CD4-positive, alpha-beta T cell (primary cell): ENCODE data around the gene SLC35F1. TPM values are rescaled to one million over a fixed set of nuclear protein-coding genes. Genes with fewer than 3 reads are reported as not detected.

Source experiments
- ATAC-seq: fragments of 200-7000 bp; cut with Tn5 transposase; one replicate; pipeline ENCODE4 v1.10.0; 2022; ENCODE audit warnings: mild to moderate bottlenecking; ENCODE audit not compliant: poor library complexity
- CTCF ChIA-PET: fragments of 350-600 bp; sonication (Branson Sonifier 250); formaldehyde crosslinking; loops from one replicate; lab custom pipeline; 2021; ENCODE audit warnings: antibody characterized with exemption, inconsistent platforms; lab: Charles Lee
- POLR2A ChIA-PET: fragments of 350-600 bp; sonication (Branson Sonifier 250); formaldehyde crosslinking; loops from one replicate; lab custom pipeline; 2021; ENCODE audit warnings: antibody characterized with exemption, inconsistent platforms; lab: Charles Lee
- DNase-seq, 14 experiments: peaks; one replicate each; pipeline ENCODE4 v3.0.0-alpha.2; 2013 to 2020; ENCODE audit warnings: mixed read lengths in 2 of 14
- H3K27ac ChIP-seq, 2 donors: one replicate each; pipeline versions ENCODE4 v1.5.1 to v1.7.0; 2013; ENCODE audit warnings: low read length in 2 of 2, low read depth in 1 of 2, mild to moderate bottlenecking in 1 of 2
- H3K27me3 ChIP-seq, 2 experiments: 1 replicate in 1 of 2; 2 replicates in 1 of 2; pipeline versions ENCODE4 v1.6.1 to v1.7.0; 2013; ENCODE audit warnings: low read length in 2 of 2, control low read depth in 1 of 2, mild to moderate bottlenecking in 1 of 2, moderate library complexity in 1 of 2; ENCODE audit not compliant: insufficient read depth in 2 of 2, control insufficient read depth in 1 of 2
- H3K36me3 ChIP-seq: one replicate; pipeline ENCODE4 v1.6.1; 2013; ENCODE audit warnings: low read length, control low read depth; ENCODE audit not compliant: insufficient read depth
- H3K4me1 ChIP-seq: one replicate; pipeline ENCODE4 v1.6.1; 2013; ENCODE audit warnings: low read length, control low read depth; ENCODE audit not compliant: insufficient read depth
- H3K4me3 ChIP-seq: one replicate; pipeline ENCODE4 v1.5.1; 2013; ENCODE audit warnings: mild to moderate bottlenecking, low read length, moderate library complexity
- H3K9me3 ChIP-seq, 2 experiments: 1 replicate in 1 of 2; 2 replicates in 1 of 2; pipeline versions ENCODE4 v1.6.1 to v1.7.0; 2013; ENCODE audit warnings: low read length in 2 of 2, mild to moderate bottlenecking in 2 of 2, control low read depth in 1 of 2, moderate library complexity in 1 of 2; ENCODE audit not compliant: control insufficient read depth in 1 of 2, insufficient read depth in 1 of 2
- H3K27ac Mint-ChIP-seq: one replicate; pipeline ENCODE4 v1.8.0; 2020; ENCODE audit warnings: mixed read lengths
- H3K27me3 Mint-ChIP-seq: one replicate; pipeline ENCODE4 v1.8.0; 2021; ENCODE audit warnings: mixed read lengths
- H3K36me3 Mint-ChIP-seq: one replicate; pipeline ENCODE4 v1.8.0; 2021; ENCODE audit warnings: low read depth, mixed read lengths
- H3K4me1 Mint-ChIP-seq: one replicate; pipeline ENCODE4 v1.8.0; 2021; ENCODE audit warnings: low read depth, mixed read lengths
- H3K4me3 Mint-ChIP-seq: one replicate; pipeline ENCODE4 v1.8.0; 2020; ENCODE audit warnings: mild to moderate bottlenecking, mixed read lengths
- H3K9me3 Mint-ChIP-seq: one replicate; pipeline ENCODE4 v1.8.0; 2020; ENCODE audit warnings: mixed read lengths
- intact Hi-C, 2 experiments: fragments of 100-400 bp; cut with DNase I in 1 of 2; cut with micrococcal nuclease in 1 of 2; formaldehyde crosslinking; loops; one replicate each; pipeline versions ENCODE4 v1.15.1 to v1.9.0; 2023 to 2025; cut with DNase I, micrococcal nuclease
- total RNA-seq, 174 experiments: library from RNA in 2 of 174; stranded (reverse) in 2 of 174; gene quantifications; one replicate each; pipeline ENCODE4 v1.2.3 and lab custom pipeline; 2021 to 2026
- TF ChIP-seq, protein P1 (sequence below): fragments of 200-600 bp; IDR thresholded peaks from one replicate; pipeline ENCODE4 v1.8.0; 2022; ENCODE audit warnings: antibody characterized with exemption, mild to moderate bottlenecking

Gene SLC35F1
- total RNA-seq, 2 experiments from 2014 or later, result not detected

DNA sequence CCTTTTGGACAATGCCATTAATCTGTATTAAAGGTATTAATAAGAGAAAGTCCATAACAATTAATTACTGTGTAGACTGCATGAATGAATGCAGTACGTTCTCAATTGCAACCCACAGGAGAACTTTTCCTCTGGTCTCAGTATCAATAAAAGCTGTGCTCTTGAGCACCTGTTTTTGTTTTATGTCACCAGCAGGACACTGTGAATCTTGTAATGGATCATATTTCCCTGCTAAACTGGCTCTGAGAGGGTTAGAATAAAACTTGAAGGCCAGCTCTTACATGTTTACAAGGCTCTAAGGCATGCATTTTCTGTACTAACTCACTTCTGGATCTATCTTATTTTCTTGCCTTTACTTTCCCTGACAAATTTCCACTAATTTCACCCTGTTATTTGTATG lies 426.7 kb downstream of the SLC35F1 start:
- Histone ChIP-seq H3K27ac (no peak overlapping the region), H3K9me3 (peaks cover 0 to 4% of the 10 kb centered on the region in 2 experiments), H3K36me3 (no peaks in the 10 kb centered on the region), H3K4me3 (no peak overlapping the region), H3K4me1 (no peaks in the 10 kb centered on the region), H3K27me3 (no peaks in the 10 kb centered on the region)
- DNase-seq (no peak), ATAC-seq (no peak)
- ChIA-PET CTCF (no interaction called here), POLR2A (no interaction called here)
- peaks cover 6% of the 10 kb centered on the region for H3K36me3 Mint-ChIP-seq
- H3K4me3 Mint-ChIP-seq, result no peak overlapping the region
- no peaks in the 10 kb centered on the region for H3K27me3 Mint-ChIP-seq
- H3K4me1 Mint-ChIP-seq, result no peaks in the 10 kb centered on the region
- TF ChIP-seq, protein P1, sequence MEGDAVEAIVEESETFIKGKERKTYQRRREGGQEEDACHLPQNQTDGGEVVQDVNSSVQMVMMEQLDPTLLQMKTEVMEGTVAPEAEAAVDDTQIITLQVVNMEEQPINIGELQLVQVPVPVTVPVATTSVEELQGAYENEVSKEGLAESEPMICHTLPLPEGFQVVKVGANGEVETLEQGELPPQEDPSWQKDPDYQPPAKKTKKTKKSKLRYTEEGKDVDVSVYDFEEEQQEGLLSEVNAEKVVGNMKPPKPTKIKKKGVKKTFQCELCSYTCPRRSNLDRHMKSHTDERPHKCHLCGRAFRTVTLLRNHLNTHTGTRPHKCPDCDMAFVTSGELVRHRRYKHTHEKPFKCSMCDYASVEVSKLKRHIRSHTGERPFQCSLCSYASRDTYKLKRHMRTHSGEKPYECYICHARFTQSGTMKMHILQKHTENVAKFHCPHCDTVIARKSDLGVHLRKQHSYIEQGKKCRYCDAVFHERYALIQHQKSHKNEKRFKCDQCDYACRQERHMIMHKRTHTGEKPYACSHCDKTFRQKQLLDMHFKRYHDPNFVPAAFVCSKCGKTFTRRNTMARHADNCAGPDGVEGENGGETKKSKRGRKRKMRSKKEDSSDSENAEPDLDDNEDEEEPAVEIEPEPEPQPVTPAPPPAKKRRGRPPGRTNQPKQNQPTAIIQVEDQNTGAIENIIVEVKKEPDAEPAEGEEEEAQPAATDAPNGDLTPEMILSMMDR, result no peak
- intact Hi-C loops, result no loop called here
- H3K9me3 Mint-ChIP-seq, result peaks cover 10% of the 10 kb centered on the region
- H3K27ac Mint-ChIP-seq, result no peak overlapping the region

DNA sequence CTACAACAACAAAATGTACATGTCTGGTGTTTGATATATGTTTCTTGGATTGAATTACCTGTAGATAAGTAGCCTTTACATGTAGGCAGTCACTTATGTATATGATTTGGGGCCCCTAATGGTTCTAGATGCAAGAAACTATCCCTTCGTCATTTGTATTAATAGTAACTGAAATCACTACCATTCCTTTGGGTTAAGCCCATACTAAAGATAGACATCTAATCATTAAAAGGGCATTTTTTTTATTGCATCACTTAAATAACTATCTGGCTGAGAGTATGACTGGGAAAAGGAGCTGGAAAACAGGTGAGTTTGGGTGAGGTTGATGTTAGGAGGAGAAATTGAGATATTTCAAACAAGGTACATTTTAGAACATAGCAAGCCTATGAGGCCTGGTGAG lies 427.6 kb downstream of the SLC35F1 start:
- no peaks in the 10 kb centered on the region for H3K27me3 ChIP-seq
- H3K4me3 ChIP-seq, result no peak overlapping the region
- H3K4me3 Mint-ChIP-seq, result no peak overlapping the region
- peaks cover 13% of the 10 kb centered on the region for H3K9me3 Mint-ChIP-seq
- H3K27ac Mint-ChIP-seq, result no peak overlapping the region
- ChIA-PET CTCF (no interaction called here), POLR2A (no interaction called here)
- no peak overlapping the region for H3K27ac ChIP-seq
- H3K4me1 Mint-ChIP-seq, result no peaks in the 10 kb centered on the region
- TF ChIP-seq, protein P1, result no peak
- no peaks in the 10 kb centered on the region for H3K36me3 ChIP-seq
- ATAC-seq (no peak), DNase-seq (no peak)
- intact Hi-C loops, result no loop called here
- H3K4me1 ChIP-seq, result no peaks in the 10 kb centered on the region
- H3K9me3 ChIP-seq, result peaks cover 0 to 4% of the 10 kb centered on the region in 2 experiments
- peaks cover 6% of the 10 kb centered on the region for H3K36me3 Mint-ChIP-seq
- H3K27me3 Mint-ChIP-seq, result no peaks in the 10 kb centered on the region

DNA sequence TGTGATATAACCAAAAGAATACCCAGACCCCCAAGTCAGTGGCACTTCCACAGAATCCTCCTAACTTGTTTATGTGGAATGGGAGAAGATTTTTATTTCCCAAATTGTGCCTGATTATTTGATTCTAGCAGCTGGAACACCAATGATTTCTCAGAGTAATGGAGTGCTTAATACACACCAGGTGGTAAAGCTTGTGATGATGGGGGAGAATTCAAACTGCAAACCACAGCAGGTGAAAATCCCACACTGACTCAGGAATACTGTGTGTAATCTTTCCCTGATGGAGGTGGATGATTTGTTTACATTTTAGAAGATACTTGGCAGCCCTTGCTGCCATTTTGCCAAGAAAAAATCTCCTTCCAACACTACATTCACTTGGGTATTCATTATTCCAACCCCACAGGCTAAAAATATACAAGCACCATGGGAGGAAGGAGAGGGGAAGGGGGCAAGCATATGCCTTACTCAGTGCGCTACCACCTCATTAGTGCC lies 428.3 kb downstream of the SLC35F1 start:
- intact Hi-C loops, result no loop called here
- no peak for ATAC-seq
- H3K27me3 Mint-ChIP-seq, result no peaks in the 10 kb centered on the region
- H3K36me3 Mint-ChIP-seq, result peaks cover 14% of the 10 kb centered on the region
- no peak overlapping the region for H3K27ac ChIP-seq
- H3K36me3 ChIP-seq, result no peaks in the 10 kb centered on the region
- TF ChIP-seq, protein P1, result no peak
- H3K4me1 ChIP-seq, result no peaks in the 10 kb centered on the region
- H3K4me1 Mint-ChIP-seq, result no peaks in the 10 kb centered on the region
- no peak overlapping the region for H3K4me3 ChIP-seq
- H3K9me3 ChIP-seq, result peaks cover 0 to 4% of the 10 kb centered on the region in 2 experiments
- H3K27ac Mint-ChIP-seq, result no peak overlapping the region
- CTCF ChIA-PET, result no interaction called here
- POLR2A ChIA-PET, result no interaction called here
- H3K9me3 Mint-ChIP-seq, result peaks cover 17% of the 10 kb centered on the region
- H3K4me3 Mint-ChIP-seq, result no peak overlapping the region
- no peaks in the 10 kb centered on the region for H3K27me3 ChIP-seq
- DNase-seq, result no peak
